AG09309 (cell line): ENCODE data around the gene GRID2.

Experiments
- DNase-seq: peaks from one replicate; pipeline ENCODE4 v3.0.0-alpha.2; 2010; ENCODE audit warnings: low read depth
- H3K4me3 ChIP-seq: 2 replicates; pipeline ENCODE4 v1.5.1; 2011; ENCODE audit warnings: mild to moderate bottlenecking, low read depth, low read length, moderate library complexity; ENCODE audit not compliant: control insufficient read depth
- TF ChIP-seq, protein P1 (sequence below): IDR thresholded peaks from 2 replicates; pipeline ENCODE4 v1.5.1; 2011; ENCODE audit warnings: mild to moderate bottlenecking, low read depth, low read length, inconsistent platforms; ENCODE audit not compliant: insufficient read depth, control insufficient read depth; ENCODE audit errors: missing control alignments

Gene GRID2

DNA sequence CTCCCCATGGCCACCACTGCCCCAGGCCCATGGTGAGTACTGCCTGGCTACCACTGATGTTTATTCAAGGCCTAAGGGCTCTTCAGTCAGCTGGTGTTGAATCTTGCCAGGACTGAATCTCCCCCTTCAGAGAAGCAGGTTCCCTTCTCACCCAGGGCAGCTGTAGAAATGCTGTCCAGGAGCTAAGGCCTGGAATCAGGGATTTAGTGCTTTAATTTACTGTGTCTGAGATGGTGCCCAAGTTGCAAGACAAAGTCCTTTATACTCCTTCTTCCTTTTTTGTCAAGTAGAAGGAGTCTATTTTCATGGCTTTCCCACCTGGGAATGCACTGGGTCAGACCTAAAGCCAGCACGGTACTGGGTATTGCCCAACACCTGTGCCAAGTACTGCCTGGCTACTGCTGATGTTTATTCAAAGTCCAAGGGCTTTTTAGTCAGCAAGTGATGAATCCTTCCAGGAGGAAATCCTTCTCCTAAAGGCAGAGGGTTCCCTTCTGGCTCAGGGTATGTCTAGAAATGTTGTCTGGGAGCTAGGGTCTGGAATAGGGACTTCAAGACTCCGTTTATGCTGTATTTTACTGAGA lies 1407.2 kb downstream of the GRID2 start:
- no peak overlapping the region for H3K4me3 ChIP-seq
- no peak for DNase-seq
- TF ChIP-seq, protein P1, sequence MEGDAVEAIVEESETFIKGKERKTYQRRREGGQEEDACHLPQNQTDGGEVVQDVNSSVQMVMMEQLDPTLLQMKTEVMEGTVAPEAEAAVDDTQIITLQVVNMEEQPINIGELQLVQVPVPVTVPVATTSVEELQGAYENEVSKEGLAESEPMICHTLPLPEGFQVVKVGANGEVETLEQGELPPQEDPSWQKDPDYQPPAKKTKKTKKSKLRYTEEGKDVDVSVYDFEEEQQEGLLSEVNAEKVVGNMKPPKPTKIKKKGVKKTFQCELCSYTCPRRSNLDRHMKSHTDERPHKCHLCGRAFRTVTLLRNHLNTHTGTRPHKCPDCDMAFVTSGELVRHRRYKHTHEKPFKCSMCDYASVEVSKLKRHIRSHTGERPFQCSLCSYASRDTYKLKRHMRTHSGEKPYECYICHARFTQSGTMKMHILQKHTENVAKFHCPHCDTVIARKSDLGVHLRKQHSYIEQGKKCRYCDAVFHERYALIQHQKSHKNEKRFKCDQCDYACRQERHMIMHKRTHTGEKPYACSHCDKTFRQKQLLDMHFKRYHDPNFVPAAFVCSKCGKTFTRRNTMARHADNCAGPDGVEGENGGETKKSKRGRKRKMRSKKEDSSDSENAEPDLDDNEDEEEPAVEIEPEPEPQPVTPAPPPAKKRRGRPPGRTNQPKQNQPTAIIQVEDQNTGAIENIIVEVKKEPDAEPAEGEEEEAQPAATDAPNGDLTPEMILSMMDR = no peak

DNA sequence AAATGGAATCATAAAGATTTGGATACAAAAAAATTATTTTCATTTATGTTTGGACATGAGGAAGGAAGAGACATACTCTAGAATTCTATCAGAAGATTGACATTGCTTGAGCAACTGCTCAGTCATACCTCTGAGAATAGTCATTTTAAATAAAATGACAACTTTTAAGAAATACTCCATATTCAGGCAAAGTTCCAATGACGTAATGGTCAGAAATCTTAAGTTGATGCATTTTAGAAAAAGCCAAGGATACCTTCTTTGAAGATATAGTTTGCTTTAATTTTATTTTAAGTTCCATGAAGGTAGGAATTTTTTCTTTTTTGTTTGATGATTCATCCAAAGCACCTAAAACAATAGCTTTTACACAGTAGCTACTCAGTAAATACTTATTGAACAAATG lies 1414.5 kb downstream of the GRID2 start:
- H3K4me3 ChIP-seq = no peak overlapping the region
- DNase-seq = no peak
- TF ChIP-seq, protein P1 = no peak

DNA sequence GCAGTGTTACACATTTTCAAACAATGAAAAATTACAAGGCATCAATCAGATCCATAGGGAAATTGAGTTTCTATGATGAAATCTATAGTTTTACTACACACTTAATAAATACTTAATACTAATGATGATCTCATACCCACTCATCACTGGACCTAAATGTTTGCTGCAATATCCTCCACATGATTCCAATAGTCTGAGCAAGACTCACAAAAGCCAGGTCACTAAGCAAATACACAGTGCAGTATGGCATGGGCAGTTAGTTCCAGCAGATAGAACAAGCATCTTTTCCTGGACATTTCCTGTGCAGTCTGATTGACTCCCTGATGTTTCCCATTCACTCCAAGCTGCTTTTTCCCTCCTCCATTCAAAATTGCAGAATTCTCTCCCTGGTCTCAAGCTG lies 1415.8 kb downstream of the GRID2 start:
- no peak for DNase-seq
- TF ChIP-seq, protein P1 = no peak
- no peak overlapping the region for H3K4me3 ChIP-seq

DNA sequence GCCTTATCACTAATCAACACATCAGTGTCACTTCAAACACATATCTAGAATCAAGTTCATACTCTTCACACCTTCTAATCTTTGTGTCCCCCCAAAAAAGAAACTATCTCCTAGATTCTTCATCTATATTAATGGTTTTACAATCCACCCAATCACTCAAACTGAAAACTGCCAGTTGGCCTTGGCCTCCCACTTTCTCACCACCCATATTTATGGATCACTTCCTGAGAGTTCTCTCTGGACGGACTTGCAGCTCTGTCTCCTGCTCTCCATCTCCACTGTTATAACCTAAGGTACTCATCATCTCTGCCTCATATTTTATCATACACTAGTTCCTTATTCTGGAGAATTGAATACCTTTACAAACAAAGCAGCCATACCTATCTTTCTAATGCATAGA lies 1418.7 kb downstream of the GRID2 start:
- TF ChIP-seq, protein P1 = no peak
- H3K4me3 ChIP-seq = no peak overlapping the region
- no peak for DNase-seq

DNA sequence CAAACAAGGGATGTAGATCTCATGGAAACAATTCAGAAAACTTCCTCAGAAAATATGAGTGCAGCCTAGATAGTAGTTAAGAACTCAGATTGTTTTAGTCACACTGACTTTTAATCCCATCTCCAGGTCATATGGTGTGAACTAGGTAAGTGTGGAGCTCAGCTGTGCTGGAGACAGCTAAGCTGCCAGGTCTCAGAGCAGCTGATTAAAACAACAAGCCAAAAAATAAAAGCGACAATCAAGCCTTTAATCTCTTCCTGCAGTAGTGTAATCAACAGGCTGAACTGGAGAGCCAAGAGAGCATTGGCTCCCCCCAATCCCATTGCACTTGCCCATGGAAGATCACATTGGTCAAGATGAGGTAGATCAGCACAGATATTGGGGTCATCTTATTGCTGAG lies 1426.5 kb downstream of the GRID2 start:
- DNase-seq = no peak
- TF ChIP-seq, protein P1 = no peak

DNA sequence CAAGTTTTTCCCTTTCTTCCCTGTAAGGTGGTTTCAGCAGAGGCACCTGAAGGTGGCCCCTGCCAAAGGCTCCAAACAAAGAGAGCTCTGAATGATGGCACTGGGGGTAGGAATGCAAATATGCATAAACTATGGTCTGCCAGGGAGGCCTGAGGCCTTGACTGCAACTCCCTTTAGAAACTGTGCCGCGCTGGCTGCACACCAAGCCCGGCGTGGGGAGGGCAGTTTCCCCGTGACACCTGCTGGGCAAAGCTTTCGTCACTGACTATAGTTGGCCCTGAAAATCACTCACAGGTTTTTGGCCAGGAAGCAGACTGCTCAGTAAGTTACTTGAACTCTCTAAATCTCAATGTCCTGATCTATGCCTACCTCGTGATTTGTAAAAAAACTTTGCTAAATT lies 1427.0 kb downstream of the GRID2 start:
- TF ChIP-seq, protein P1 = no peak
- DNase-seq = no peak
- H3K4me3 ChIP-seq = no peak overlapping the region

More for the DNA sequence above, 1426.5 kb downstream of the GRID2 start:
- no peak overlapping the region for H3K4me3 ChIP-seq

DNA sequence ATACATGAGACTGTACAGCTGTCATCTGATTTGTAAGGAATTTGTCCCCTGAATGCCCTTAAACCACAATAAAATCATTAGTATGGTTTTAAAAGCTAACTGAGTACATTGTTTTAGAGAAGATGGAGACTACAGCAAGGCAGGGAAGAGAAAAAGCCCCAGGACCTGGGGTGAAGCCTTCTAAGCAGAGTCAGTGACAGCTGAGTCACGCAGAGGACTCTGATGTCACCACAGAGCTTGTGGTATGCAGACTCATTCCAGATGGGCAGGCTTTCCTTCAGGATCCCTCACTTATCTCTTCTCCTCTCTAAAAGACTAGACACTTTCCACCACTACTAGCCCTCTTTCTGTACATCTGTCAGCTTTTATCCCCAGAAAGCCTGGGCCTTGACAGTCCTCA lies 1427.7 kb downstream of the GRID2 start:
- H3K4me3 ChIP-seq = no peak overlapping the region
- TF ChIP-seq, protein P1 = no peak
- DNase-seq = no peak
